GM18508 (cell line): ENCODE results near the gene HMOX1.
"Not testable (repeated sequence)": the region's sequence is repeated elsewhere in the genome, so short reads cannot be mapped to it uniquely, and the experiment has no call there.

Experiments used
- ATAC-seq: cut with Tn5 transposase; IDR thresholded peaks from one replicate; pipeline ENCODE4 v1.9.1; 2021; ENCODE audit warnings: moderate number of reproducible peaks; ENCODE audit not compliant: insufficient read depth, unreplicated experiment

The HMOX1 gene

GRCh38 chr22:35378621-35379020 is 2.3 kb upstream of the HMOX1 start:
- no peak for ATAC-seq

GRCh38 chr22:35379146-35379993 is 1.5 kb upstream of the HMOX1 start:
- ATAC-seq, result no peak

GRCh38 chr22:35380013-35380412 is 883 bp upstream of the HMOX1 start:
- no peak for ATAC-seq

GRCh38 chr22:35381424-35382009 is 621 bp downstream of the HMOX1 start:
- no peak for ATAC-seq

- ATAC-seq, result no peak
These were observed 2.8 kb downstream of the HMOX1 start for GRCh38 chr22:35383679-35384071.

GRCh38 chr22:35384527-35384926 is 3.6 kb downstream of the HMOX1 start:
- ATAC-seq, result no peak

- no peak for ATAC-seq
These were observed 4.2 kb downstream of the HMOX1 start for GRCh38 chr22:35384975-35385588.

- no peak for ATAC-seq
These were observed 5.9 kb downstream of the HMOX1 start for GRCh38 chr22:35386670-35387288.

GRCh38 chr22:35390933-35391332 is 10.0 kb downstream of the HMOX1 start:
- no peak for ATAC-seq

- no peak for ATAC-seq
These were observed 11.5 kb downstream of the HMOX1 start for GRCh38 chr22:35392357-35392756.

- no peak for ATAC-seq
These were observed 12.5 kb downstream of the HMOX1 start for GRCh38 chr22:35393116-35394010.

- ATAC-seq, result no peak
These were observed 13.1 kb downstream of the HMOX1 start for GRCh38 chr22:35394011-35394312.

- no peak for ATAC-seq
These were observed 14.1 kb downstream of the HMOX1 start for GRCh38 chr22:35394810-35395563.

- ATAC-seq, result not testable (repeated sequence)
These were observed 15.7 kb downstream of the HMOX1 start for GRCh38 chr22:35396622-35397021.

GRCh38 chr22:35397095-35397904 is 16.4 kb downstream of the HMOX1 start:
- ATAC-seq, result no peak

- ATAC-seq, result no peak
These were observed 17.7 kb downstream of the HMOX1 start for GRCh38 chr22:35398591-35398973.

GRCh38 chr22:35399114-35399677 is 18.3 kb downstream of the HMOX1 start:
- no peak for ATAC-seq

GRCh38 chr22:35399678-35400500 is 19.0 kb downstream of the HMOX1 start, which contains the start of gene MCM5:
TSS of gene MCM5 (plus strand) at chr22:35400140. CDS start at chr22:35400439, 299 bp downstream.
- peak; percentile 61 for ATAC-seq
